ENCODE results near the gene PIRT. TPM values are rescaled to one million over a fixed set of nuclear protein-coding genes. Genes with fewer than 3 reads are reported as not detected.

The PIRT gene
- polyA plus RNA-seq, 2 of the 4 experiments (the other 2 are of a cell fraction), result not detected

DNA sequence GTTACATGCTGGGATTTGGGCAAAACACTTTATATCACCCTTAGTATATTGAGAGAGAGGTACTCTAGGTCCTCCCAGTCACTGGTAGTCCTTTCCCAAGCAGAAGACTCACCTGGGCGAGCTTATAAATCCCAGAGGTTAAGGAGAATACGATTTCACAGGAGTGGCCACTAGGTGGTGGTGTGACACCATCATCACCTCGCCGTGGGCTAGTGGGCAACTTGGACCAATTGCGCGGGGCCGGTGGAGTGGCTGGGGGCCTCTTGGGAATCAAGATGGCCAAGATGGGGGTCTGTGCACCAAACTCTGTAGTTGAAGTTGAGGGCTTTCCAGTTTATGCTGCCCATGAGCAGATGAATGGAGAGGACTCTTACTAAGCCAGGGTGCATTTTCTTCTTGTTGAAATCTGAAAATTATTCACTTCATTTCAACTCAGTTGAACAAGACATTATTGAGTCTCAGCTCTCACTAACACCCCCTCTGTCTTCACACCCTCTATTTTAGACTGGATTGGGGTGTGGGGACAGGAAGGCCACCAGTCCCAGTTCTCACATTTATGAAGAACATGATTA, 38.2 kb upstream of the PIRT start:
- POLR2A ChIA-PET, result interaction anchor here (1.3 kb wide), 1 partner anchor 1121 kb away, joined by 4 read pairs; the partner anchor contains the start of gene ZNF18
- ATAC-seq, result peak; percentile 86 to 96; a peak in 5 of 6 replicates
- CTCF ChIA-PET, result interaction anchor here (0.5 to 5.2 kb wide), 47 partner anchors 7 to 1497 kb away, joined by 3 to 37 read pairs (median 4); no protein-coding TSS in a partner anchor
- H3K27ac ChIP-seq, result no peak overlapping the region
- no peaks in the 10 kb centered on the region for H3K9me3 ChIP-seq
- no peak for FAIRE-seq
- H3K4me3 ChIP-seq, result no peak overlapping the region
- TF ChIP-seq, protein P1, sequence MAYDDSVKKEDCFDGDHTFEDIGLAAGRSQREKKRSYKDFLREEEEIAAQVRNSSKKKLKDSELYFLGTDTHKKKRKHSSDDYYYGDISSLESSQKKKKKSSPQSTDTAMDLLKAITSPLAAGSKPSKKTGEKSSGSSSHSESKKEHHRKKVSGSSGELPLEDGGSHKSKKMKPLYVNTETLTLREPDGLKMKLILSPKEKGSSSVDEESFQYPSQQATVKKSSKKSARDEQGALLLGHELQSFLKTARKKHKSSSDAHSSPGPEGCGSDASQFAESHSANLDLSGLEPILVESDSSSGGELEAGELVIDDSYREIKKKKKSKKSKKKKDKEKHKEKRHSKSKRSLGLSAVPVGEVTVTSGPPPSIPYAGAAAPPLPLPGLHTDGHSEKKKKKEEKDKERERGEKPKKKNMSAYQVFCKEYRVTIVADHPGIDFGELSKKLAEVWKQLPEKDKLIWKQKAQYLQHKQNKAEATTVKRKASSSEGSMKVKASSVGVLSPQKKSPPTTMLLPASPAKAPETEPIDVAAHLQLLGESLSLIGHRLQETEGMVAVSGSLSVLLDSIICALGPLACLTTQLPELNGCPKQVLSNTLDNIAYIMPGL (CRISPR knock-in tag; IDR thresholded peaks at IDR 0.05; ENCODE audit: borderline replicate concordance), result no peak
- TF ChIP-seq SMC3 (IDR thresholded peaks at IDR 0.05), result peak; percentile 73; the same call in 2 of the 3 replicates
- no peak for TF ChIP-seq HOXB13 (CRISPR knock-in tag; IDR thresholded peaks at IDR 0.05; ENCODE audit: low read depth)
- TF ChIP-seq JUN (IDR thresholded peaks at IDR 0.05), result no peak
- TF ChIP-seq, protein P2, sequence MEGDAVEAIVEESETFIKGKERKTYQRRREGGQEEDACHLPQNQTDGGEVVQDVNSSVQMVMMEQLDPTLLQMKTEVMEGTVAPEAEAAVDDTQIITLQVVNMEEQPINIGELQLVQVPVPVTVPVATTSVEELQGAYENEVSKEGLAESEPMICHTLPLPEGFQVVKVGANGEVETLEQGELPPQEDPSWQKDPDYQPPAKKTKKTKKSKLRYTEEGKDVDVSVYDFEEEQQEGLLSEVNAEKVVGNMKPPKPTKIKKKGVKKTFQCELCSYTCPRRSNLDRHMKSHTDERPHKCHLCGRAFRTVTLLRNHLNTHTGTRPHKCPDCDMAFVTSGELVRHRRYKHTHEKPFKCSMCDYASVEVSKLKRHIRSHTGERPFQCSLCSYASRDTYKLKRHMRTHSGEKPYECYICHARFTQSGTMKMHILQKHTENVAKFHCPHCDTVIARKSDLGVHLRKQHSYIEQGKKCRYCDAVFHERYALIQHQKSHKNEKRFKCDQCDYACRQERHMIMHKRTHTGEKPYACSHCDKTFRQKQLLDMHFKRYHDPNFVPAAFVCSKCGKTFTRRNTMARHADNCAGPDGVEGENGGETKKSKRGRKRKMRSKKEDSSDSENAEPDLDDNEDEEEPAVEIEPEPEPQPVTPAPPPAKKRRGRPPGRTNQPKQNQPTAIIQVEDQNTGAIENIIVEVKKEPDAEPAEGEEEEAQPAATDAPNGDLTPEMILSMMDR (IDR thresholded peaks at IDR 0.05), result peak; percentile 86
- TF ChIP-seq, protein P3, sequence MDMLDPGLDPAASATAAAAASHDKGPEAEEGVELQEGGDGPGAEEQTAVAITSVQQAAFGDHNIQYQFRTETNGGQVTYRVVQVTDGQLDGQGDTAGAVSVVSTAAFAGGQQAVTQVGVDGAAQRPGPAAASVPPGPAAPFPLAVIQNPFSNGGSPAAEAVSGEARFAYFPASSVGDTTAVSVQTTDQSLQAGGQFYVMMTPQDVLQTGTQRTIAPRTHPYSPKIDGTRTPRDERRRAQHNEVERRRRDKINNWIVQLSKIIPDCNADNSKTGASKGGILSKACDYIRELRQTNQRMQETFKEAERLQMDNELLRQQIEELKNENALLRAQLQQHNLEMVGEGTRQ (IDR thresholded peaks at IDR 0.05), result no peak
- peak; percentile 85 to 88 for TF ChIP-seq RAD21 (conservative IDR thresholded peaks at IDR 0.05 in 1 of 2, IDR thresholded peaks at IDR 0.05 in 1 of 2)
- TF ChIP-seq CHD2 (IDR thresholded peaks at IDR 0.05; ENCODE audit: low read length, partially characterized antibody), result no peak
- H3K4me1 ChIP-seq, result no peaks in the 10 kb centered on the region
- DNase-seq (ENCODE audit: low read depth in 1 of 2, low spot score in 1 of 2), result peak; percentile 53 to 57
- WGBS (ENCODE audit: missing lambda C conversion rate), result 2% methylated on average over 7 of the region's 7 CpGs
- no peak overlapping the region for H3K4me2 ChIP-seq

DNA sequence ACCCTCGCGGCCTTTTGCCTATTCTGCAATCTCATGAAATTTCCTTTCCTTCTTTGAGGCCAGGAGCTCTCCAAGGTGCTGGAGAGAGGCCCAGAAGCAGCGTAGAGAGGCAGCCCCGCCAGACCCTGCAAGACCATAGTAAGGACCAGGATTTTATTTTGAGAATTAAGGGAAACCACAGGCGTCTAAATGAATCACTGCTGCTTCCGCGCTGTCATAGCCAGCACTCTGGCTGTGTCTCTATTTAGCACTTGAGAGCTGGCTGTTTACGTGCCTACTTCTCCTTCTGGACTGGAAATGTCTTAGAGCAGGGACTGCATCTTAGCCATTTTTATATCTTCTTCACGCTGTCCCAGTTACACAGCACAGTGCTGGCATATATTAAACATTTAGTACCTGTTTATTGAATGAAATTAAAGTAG, 37.6 kb upstream of the PIRT start:
- WGBS (ENCODE audit: missing lambda C conversion rate), result 6% methylated on average over 9 of the region's 9 CpGs

More for the DNA sequence above, 37.6 kb upstream of the PIRT start:
- Histone ChIP-seq H3K4me3 (no peak overlapping the region), H3K4me1 (no peaks in the 10 kb centered on the region), H3K27ac (no peak overlapping the region), H3K4me2 (no peak overlapping the region), H3K9me3 (no peaks in the 10 kb centered on the region)
- DNase-seq (ENCODE audit: low read depth in 1 of 2, low spot score in 1 of 2), result peak in 1 of 2 experiments; percentile 14
- CTCF ChIA-PET, result interaction anchor here (0.5 to 5.2 kb wide), 46 partner anchors 7 to 1498 kb away, joined by 3 to 37 read pairs (median 4); no protein-coding TSS in a partner anchor
- no peak for FAIRE-seq
- ATAC-seq, result peak; percentile 31 to 55; a peak in 3 of 6 replicates
- TF ChIP-seq EHMT2 (IDR thresholded peaks at IDR 0.05; ENCODE audit: low read depth) (peak; percentile 75; the same call in 1 of the 2 replicates), ZFP36 (IDR thresholded peaks at IDR 0.05; ENCODE audit: borderline replicate concordance, partially characterized antibody) (no peak)
- TF ChIP-seq, protein P4, sequence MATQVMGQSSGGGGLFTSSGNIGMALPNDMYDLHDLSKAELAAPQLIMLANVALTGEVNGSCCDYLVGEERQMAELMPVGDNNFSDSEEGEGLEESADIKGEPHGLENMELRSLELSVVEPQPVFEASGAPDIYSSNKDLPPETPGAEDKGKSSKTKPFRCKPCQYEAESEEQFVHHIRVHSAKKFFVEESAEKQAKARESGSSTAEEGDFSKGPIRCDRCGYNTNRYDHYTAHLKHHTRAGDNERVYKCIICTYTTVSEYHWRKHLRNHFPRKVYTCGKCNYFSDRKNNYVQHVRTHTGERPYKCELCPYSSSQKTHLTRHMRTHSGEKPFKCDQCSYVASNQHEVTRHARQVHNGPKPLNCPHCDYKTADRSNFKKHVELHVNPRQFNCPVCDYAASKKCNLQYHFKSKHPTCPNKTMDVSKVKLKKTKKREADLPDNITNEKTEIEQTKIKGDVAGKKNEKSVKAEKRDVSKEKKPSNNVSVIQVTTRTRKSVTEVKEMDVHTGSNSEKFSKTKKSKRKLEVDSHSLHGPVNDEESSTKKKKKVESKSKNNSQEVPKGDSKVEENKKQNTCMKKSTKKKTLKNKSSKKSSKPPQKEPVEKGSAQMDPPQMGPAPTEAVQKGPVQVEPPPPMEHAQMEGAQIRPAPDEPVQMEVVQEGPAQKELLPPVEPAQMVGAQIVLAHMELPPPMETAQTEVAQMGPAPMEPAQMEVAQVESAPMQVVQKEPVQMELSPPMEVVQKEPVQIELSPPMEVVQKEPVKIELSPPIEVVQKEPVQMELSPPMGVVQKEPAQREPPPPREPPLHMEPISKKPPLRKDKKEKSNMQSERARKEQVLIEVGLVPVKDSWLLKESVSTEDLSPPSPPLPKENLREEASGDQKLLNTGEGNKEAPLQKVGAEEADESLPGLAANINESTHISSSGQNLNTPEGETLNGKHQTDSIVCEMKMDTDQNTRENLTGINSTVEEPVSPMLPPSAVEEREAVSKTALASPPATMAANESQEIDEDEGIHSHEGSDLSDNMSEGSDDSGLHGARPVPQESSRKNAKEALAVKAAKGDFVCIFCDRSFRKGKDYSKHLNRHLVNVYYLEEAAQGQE (IDR thresholded peaks at IDR 0.05), result peak; percentile 93
- POLR2A ChIA-PET, result interaction anchor here (1.3 kb wide), 1 partner anchor 1122 kb away, joined by 4 read pairs; the partner anchor contains the start of gene ZNF18
